WERI-Rb-1 (cell line): ENCODE measurements around the gene APBA2.

Source experiments
- DNase-seq: peaks from one replicate; pipeline ENCODE4 v3.0.0-alpha.2; 2020
- H3K27ac ChIP-seq: fragments of 250-450 bp; sonication (Bioruptor Pico); 2 replicates; pipeline ENCODE4 v1.5.1; 2020; ENCODE audit warnings: mild to moderate bottlenecking, moderate library complexity
- H3K27me3 ChIP-seq: fragments of 250-450 bp; sonication (Bioruptor Pico); 2 replicates; pipeline ENCODE4 v1.5.1; 2021; ENCODE audit warnings: mild to moderate bottlenecking, low read depth, moderate library complexity; ENCODE audit not compliant: insufficient read depth, severe bottlenecking
- H3K36me3 ChIP-seq: fragments of 250-450 bp; sonication (Bioruptor Pico); 2 replicates; pipeline ENCODE4 v1.5.1; 2020; ENCODE audit warnings: mild to moderate bottlenecking, moderate library complexity
- H3K4me3 ChIP-seq: 2 replicates; pipeline ENCODE4 v1.5.1; 2011; ENCODE audit warnings: low read depth, mild to moderate bottlenecking, control low read depth, low read length
- H3K9me3 ChIP-seq: fragments of 250-450 bp; sonication (Bioruptor Pico); 2 replicates; pipeline ENCODE4 v1.5.1; 2021; ENCODE audit warnings: mild to moderate bottlenecking, moderate library complexity; ENCODE audit not compliant: severe bottlenecking
- CTCF ChIP-seq: IDR thresholded peaks from 2 replicates; pipeline ENCODE4 v1.5.1; 2011; ENCODE audit warnings: low read depth, mild to moderate bottlenecking, control low read depth, inconsistent platforms, low read length

The APBA2 gene

GRCh38 chr15:29107291-29107890 lies 221.6 kb downstream of the APBA2 start:
- H3K36me3 ChIP-seq, result peaks cover 3% of the 10 kb centered on the region
- H3K9me3 ChIP-seq, result no peaks in the 10 kb centered on the region
- H3K27ac ChIP-seq, result no peak overlapping the region
- no peak for DNase-seq
- H3K27me3 ChIP-seq, result no peaks in the 10 kb centered on the region
- TF ChIP-seq CTCF, result no peak
- no peak overlapping the region for H3K4me3 ChIP-seq

DNA sequence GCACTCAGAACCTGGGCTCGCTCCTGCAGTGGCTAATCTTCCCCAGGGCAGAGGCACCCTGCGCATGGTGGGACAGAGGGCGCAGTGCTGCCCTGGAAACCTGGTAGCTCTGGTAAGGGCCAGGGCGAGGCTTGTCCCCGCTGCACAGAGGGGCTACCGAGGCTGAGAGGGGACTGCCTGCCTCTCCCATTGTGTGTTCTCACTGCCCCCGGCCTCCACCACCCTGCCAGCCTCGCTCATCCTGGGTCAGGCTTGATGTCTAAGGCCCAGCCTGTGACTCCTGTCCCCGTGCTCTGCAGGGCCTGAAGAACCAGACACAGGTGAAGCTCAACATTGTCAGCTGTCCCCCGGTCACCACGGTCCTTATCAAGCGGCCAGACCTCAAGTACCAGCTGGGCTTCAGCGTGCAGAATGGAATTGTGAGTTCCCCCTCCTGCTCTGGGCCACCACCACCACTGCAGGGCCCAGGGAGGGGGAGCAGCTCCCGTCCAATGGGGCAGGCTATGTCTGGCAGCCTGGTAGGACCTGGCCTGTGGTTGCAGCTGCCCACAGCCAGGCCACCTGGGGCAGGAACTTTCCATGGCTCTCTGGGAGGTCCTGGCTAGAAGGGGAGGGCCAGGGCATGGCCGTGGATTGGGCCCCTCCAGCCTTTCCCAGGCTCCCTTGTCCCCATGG lies 222.3 kb downstream of the APBA2 start:
- Histone ChIP-seq H3K4me3 (no peak overlapping the region), H3K36me3 (no peaks in the 10 kb centered on the region; the same call in none of the 2 replicates), H3K27ac (no peak overlapping the region), H3K9me3 (no peaks in the 10 kb centered on the region), H3K27me3 (no peaks in the 10 kb centered on the region)
- TF ChIP-seq CTCF, result no peak
- DNase-seq, result no peak

GRCh38 chr15:29109762-29110161 lies 224.0 kb downstream of the APBA2 start:
- H3K27ac ChIP-seq, result no peak overlapping the region
- no peak overlapping the region for H3K4me3 ChIP-seq
- no peaks in the 10 kb centered on the region for H3K27me3 ChIP-seq
- no peak for TF ChIP-seq CTCF
- no peaks in the 10 kb centered on the region; the same call in none of the 2 replicates for H3K36me3 ChIP-seq
- DNase-seq, result no peak
- H3K9me3 ChIP-seq, result no peaks in the 10 kb centered on the region

DNA sequence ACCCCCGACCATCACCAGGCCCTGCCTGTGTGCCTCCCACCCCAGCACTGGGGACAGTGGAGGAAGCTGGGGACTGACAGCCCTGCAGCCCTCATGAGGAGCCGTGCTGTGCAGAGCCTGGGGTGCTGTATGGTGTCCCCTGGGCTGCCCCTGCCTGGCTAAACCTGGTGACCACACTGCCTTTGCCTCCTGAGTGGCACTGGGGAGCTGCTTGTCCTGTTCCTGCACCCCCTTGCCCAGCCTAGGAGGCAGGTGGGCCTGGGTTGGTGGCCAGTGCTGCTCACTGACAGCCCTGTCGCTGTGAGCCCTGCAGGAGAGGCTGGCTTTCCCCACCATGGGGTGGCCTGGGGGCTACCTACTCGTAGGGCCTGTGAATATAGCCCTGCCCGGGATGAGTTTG lies 224.4 kb downstream of the APBA2 start:
- H3K9me3 ChIP-seq, result no peaks in the 10 kb centered on the region
- no peaks in the 10 kb centered on the region for H3K27me3 ChIP-seq
- no peak for TF ChIP-seq CTCF
- no peaks in the 10 kb centered on the region; the same call in none of the 2 replicates for H3K36me3 ChIP-seq
- H3K4me3 ChIP-seq, result no peak overlapping the region
- H3K27ac ChIP-seq, result no peak overlapping the region
- DNase-seq, result no peak

GRCh38 chr15:29110733-29111132 lies 225.0 kb downstream of the APBA2 start:
- no peaks in the 10 kb centered on the region for H3K9me3 ChIP-seq
- TF ChIP-seq CTCF, result no peak

More at GRCh38 chr15:29110733-29111132, 225.0 kb downstream of the APBA2 start:
- no peaks in the 10 kb centered on the region for H3K27me3 ChIP-seq
- no peaks in the 10 kb centered on the region; the same call in none of the 2 replicates for H3K36me3 ChIP-seq
- no peak for DNase-seq
- no peak overlapping the region for H3K27ac ChIP-seq
- no peak overlapping the region for H3K4me3 ChIP-seq
